ENCODE data around the gene CLPTM1. TPM values are rescaled to one million over a fixed set of nuclear protein-coding genes. Genes with fewer than 3 reads are reported as not detected.
A peak's percentile ranks its signal among the peaks of the same experiment; 100 is the strongest.

CLPTM1 gene
- total and polyA plus RNA-seq, 9 of the 15 experiments (the other 6 are each of a cell fraction or from before 2014, with no cell fraction given): 0.37 to 96.0 (median 27.5) TPM

GRCh38 chr19:45010306-45010705, 55.1 kb downstream of the CLPTM1 start:
- Histone ChIP-seq H3K4me1 (replicated peaks in 1 of 2; ENCODE audit: control insufficient read depth in 2 of 2, insufficient read depth in 2 of 2, low read length in 2 of 2) (peaks cover 12 to 16% of the 10 kb centered on the region in 2 experiments), H3K9me3 (replicated peaks; ENCODE audit: control insufficient read depth, insufficient read depth, low read depth, low read length) (no peaks in the 10 kb centered on the region), H3K9me1 (ENCODE audit: control insufficient read depth, insufficient read depth, low read length) (no peaks in the 10 kb centered on the region), H3K4me3 (no peak overlapping the region), H3K27me3 (ENCODE audit: control insufficient read depth in 2 of 2, insufficient read depth in 2 of 2, low read length in 2 of 2) (no peaks in the 10 kb centered on the region), H3K27ac (ENCODE audit: extremely low read depth, low read depth, low read length) (peak overlapping the region; percentile 70; the same call in 2 of the 3 replicates), H4K20me1 (replicated peaks; ENCODE audit: control insufficient read depth, insufficient read depth, low read length) (no peaks in the 10 kb centered on the region), H2AFZ (ENCODE audit: low read depth, low read length) (peak overlapping the region; percentile 88), H3K79me2 (ENCODE audit: control insufficient read depth, insufficient read depth, low read length) (no peaks in the 10 kb centered on the region), H3K9ac (ENCODE audit: insufficient read depth in 1 of 2, low read depth in 2 of 2, low read length in 2 of 2) (0 out of 4 replicates have a peak overlapping the region, but pooled peaks of 1 of the 2 experiments have one; percentile 43), H3K36me3 (ENCODE audit: control insufficient read depth, insufficient read depth, low read length) (no peaks in the 10 kb centered on the region), H3K4me2 (ENCODE audit: insufficient read depth, low read length) (peak overlapping the region; percentile 63)
- ChIA-PET CTCF (ENCODE audit: low intra/inter-chr PET ratio) (no interaction called here), POLR2A (interaction anchor here (0.6 to 1.4 kb wide), 6 partner anchors 8 to 394 kb away, joined by 3 read pairs; partner anchors contain the start of gene CLASRP)
- no TSS peak for BruUV-seq (replicated peaks)
- in situ Hi-C loops (cut with MboI): no loop called here
- FAIRE-seq (peak; percentile 79), DNase-seq (ENCODE audit: extremely low read depth in 1 of 4, low spot score in 3 of 4) (peak in 2 of 4 experiments; percentile 72 to 74), ATAC-seq (peak; percentile 84)
- 2% methylated on average over 5 of the region's 6 CpGs for WGBS (ENCODE audit: insufficient coverage, low coverage, missing lambda C conversion rate)
- intact Hi-C loops (cut with micrococcal nuclease): loop anchor here (10.0 kb wide), 2 partner anchors 234 to 324 kb away; partner anchors contain the start of gene EXOC3L2
- peak; percentile 48; the same call in 1 of the 2 replicates for TF ChIP-seq SMARCA4 (IDR thresholded peaks at IDR 0.05)
- TF ChIP-seq CSDE1 (IDR thresholded peaks at IDR 0.05): no peak
- TF ChIP-seq SIN3B (IDR thresholded peaks at IDR 0.05; ENCODE audit: low read depth): no peak
- peak; percentile 31; the same call in 1 of the 2 replicates for TF ChIP-seq TAL1 (IDR thresholded peaks at IDR 0.05)
- TF ChIP-seq HDAC3 (IDR thresholded peaks at IDR 0.05; ENCODE audit: borderline replicate concordance, partially characterized antibody): no peak
- TF ChIP-seq TCF3 (CRISPR knock-in tag; IDR thresholded peaks at IDR 0.05): peak; percentile 30; the same call in 1 of the 2 replicates
- no peak for TF ChIP-seq KDM4B (IDR thresholded peaks at IDR 0.05; ENCODE audit: borderline replicate concordance in 2 of 2, low read depth in 1 of 2)
- no peak for TF ChIP-seq ZNF395 (CRISPR knock-in tag; IDR thresholded peaks at IDR 0.05)
- no peak for TF ChIP-seq HEY1 (CRISPR knock-in tag; IDR thresholded peaks at IDR 0.05; ENCODE audit: borderline replicate concordance)
- TF ChIP-seq NFIC (IDR thresholded peaks at IDR 0.05): no peak
- no peak for TF ChIP-seq EHMT2 (IDR thresholded peaks at IDR 0.05)
- TF ChIP-seq DPF2 (IDR thresholded peaks at IDR 0.05): peak; percentile 65; the same call in 1 of the 2 replicates
- no peak for TF ChIP-seq XRCC5 (IDR thresholded peaks at IDR 0.05; ENCODE audit: low read depth, low read length)
- TF ChIP-seq POLR2H (tag; IDR thresholded peaks at IDR 0.05; ENCODE audit: low read depth): no peak
- peak; percentile 32; the same call in 1 of the 2 replicates for TF ChIP-seq CBFA2T2 (conservative IDR thresholded peaks at IDR 0.05)
- TF ChIP-seq RCOR1 (IDR thresholded peaks at IDR 0.05; ENCODE audit: borderline replicate concordance in 1 of 2, low read depth in 2 of 2, low read length in 2 of 2): peak in 1 of 2 experiments; percentile 58; a peak in 2 of 4 replicates
- TF ChIP-seq BMI1 (IDR thresholded peaks at IDR 0.05; ENCODE audit: low read length): no peak
- TF ChIP-seq NKRF (IDR thresholded peaks at IDR 0.05; ENCODE audit: borderline replicate concordance): no peak
- no peak for TF ChIP-seq ZNF24 (IDR thresholded peaks at IDR 0.05)

All from K562 (cell line).